LNCaP clone FGC (cell line): Measurements from ENCODE around the gene DEFB119.
"Not testable (repeated sequence)": the region's sequence is repeated elsewhere in the genome, so short reads cannot be mapped to it uniquely, and the experiment has no call there.

Source experiments
- DNase-seq: peaks from one replicate; pipeline ENCODE4 v3.0.0-alpha.2; 2011; ENCODE audit warnings: low read depth
- H3K4me3 ChIP-seq: 2 replicates; pipeline ENCODE4 v1.5.1; 2011; ENCODE audit warnings: mild to moderate bottlenecking, low read depth, low read length, control low read depth
- TF ChIP-seq, protein P1 (sequence below): IDR thresholded peaks from 2 replicates; pipeline ENCODE4 v1.5.1; 2012; ENCODE audit warnings: mild to moderate bottlenecking; ENCODE audit not compliant: control insufficient read depth, insufficient read depth; ENCODE audit errors: extremely low read depth

DEFB119 gene, protein sequence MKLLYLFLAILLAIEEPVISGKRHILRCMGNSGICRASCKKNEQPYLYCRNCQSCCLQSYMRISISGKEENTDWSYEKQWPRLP

DNA sequence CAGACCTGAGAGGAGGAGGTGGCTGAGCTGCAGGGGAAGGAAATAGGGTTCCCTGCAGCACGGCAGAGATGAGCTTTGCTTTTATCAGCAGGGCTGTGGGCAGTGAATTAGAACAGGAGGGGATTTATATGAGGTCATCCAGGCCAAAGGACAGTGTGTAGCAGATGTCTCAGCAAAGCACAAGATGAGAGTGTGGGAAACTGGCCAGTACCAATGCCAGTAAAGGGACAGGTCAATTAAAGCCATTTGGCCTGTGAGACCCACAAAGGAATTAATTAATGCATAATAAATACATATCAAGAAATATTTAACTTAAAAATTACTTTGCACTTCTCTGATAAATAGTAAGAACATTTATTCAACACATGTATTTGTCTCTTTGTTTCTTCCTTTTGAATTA is at the start of gene DEFB119:
Gene DEFB119, minus strand, starts transcription at position 101 of the 400 bp plus-strand sequence. CDS start 107 bp downstream, outside the sequence.
- no peak for DNase-seq
- H3K4me3 ChIP-seq: no peak within 1 kb of the TSS

DNA sequence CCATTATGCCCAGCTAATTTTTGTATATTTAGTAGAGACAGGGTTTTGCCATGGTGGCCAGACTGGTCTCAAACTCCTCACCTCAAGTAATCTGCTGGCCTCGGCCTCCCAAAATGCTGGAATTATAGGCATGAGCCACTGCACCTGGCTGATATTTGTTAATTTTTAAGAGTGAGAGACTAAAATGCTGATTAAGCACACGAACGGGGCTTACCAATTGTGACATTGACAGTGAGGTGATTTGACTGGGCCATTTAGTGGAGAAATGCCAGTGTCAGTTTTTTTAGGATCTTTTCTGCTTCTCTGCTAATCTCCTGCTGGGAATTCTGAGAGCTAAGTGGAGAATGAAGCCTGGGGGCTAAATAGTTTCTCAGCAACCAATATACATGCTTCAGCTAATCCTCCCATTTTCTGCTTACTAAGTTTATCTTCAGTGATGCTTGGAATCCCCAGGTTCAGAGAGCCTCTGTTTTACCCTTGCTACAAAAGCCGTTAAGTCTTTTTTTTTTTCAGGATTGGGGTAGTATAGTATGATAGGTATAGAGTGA is 40.3 kb upstream of the DEFB119 start:
- H3K4me3 ChIP-seq: no peak overlapping the region
- no peak for DNase-seq
- TF ChIP-seq, protein P1, sequence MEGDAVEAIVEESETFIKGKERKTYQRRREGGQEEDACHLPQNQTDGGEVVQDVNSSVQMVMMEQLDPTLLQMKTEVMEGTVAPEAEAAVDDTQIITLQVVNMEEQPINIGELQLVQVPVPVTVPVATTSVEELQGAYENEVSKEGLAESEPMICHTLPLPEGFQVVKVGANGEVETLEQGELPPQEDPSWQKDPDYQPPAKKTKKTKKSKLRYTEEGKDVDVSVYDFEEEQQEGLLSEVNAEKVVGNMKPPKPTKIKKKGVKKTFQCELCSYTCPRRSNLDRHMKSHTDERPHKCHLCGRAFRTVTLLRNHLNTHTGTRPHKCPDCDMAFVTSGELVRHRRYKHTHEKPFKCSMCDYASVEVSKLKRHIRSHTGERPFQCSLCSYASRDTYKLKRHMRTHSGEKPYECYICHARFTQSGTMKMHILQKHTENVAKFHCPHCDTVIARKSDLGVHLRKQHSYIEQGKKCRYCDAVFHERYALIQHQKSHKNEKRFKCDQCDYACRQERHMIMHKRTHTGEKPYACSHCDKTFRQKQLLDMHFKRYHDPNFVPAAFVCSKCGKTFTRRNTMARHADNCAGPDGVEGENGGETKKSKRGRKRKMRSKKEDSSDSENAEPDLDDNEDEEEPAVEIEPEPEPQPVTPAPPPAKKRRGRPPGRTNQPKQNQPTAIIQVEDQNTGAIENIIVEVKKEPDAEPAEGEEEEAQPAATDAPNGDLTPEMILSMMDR: no peak

More for the DNA sequence above, at the start of gene DEFB119:
- TF ChIP-seq, protein P1: no peak

DNA sequence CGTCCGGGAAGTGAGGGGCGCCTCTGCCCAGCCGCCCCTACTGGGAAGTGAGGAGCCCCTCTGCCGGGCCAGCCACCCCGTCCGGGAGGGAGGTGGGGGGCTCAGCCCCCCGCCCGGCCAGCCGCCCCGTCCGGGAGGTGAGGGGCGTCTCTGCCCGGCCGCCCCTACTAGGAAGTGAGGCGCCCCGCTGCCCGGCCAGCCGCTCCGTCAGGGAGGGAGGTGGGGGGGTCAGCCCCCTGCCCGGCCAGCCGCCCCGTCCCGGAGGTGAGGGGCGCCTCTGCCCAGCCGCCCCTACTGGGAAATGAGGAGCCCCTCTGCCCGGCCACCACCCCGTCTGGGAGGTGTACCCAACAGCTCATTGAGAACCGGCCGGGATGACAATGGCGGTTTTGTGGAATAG is 37.2 kb upstream of the DEFB119 start:
- H3K4me3 ChIP-seq, DNase-seq: not testable (repeated sequence)

DNA sequence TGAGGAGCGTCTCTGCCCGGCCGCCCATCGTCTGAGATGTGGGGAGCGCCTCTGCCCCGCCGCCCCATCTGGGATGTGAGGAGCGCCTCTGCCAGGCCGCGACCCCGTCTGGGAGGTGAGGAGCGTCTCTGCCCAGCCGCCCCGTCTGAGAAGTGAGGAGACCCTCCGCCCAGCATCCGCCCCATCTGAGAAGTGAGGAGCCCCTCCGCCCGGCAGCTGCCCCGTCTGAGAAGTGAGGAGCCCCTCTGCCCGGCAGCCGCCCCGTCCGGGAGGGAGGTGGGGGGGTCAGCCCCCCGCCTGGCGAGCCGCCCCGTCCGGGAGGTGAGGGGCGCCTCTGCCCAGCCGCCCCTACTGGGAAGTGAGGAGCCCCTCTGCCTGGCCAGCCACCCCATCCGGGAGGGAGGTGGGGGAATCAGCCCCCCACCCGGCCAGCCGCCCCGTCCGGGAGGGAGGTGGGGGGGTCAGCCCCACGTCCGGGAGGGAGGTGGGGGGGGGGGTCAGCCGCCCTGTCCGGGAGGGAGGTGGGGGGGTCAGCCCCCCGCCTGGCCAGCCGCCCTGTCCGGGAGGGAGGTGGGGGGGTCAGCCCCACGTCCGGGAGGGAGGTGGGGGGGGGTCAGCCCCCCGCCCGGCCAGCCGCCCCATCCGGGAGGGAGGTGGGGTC is 36.6 kb upstream of the DEFB119 start:
- DNase-seq, H3K4me3 ChIP-seq: not testable (repeated sequence)

DNA sequence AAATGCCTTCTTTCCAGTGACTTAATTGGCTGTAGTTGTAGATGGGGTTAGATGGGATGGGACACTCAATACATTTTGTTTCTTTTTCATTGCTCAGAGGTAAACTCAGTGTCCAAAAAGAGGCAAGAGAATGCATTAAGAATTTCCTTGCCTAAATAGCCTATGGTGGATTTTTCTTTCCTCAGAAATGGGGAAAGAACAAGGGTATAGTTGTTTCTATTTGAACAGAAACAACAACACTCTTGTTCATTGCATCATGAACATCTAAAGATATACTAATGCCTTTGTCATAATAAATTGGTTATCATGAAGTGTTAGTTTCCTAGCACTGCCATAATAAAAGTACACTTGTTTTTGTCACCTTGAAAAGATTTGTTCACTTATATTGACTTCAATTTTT is 35.4 kb upstream of the DEFB119 start:
- no peak overlapping the region for H3K4me3 ChIP-seq
- DNase-seq: no peak

DNA sequence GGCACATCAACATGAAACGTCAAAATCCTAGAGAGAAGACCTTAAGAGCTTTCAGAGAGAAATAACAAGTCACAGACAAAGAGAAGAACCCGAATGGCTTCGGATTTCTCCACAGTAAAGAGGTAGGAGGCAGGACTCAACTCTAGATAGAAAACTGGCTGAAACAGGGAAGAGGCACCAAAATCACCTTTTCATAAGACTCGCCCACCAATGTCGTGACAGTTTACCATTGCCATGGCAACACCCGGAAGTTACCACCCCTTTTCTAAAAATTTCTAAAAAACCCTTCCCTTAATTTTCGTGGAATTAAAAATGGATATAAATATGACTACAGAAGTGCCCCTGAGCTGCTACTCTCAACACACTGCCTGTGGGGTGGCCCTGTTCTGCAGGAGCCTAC is 27.9 kb upstream of the DEFB119 start:
- DNase-seq: no peak
- H3K4me3 ChIP-seq: no peak overlapping the region
- TF ChIP-seq, protein P1: no peak

More for the DNA sequence above, 35.4 kb upstream of the DEFB119 start:
- TF ChIP-seq, protein P1: no peak

DNA sequence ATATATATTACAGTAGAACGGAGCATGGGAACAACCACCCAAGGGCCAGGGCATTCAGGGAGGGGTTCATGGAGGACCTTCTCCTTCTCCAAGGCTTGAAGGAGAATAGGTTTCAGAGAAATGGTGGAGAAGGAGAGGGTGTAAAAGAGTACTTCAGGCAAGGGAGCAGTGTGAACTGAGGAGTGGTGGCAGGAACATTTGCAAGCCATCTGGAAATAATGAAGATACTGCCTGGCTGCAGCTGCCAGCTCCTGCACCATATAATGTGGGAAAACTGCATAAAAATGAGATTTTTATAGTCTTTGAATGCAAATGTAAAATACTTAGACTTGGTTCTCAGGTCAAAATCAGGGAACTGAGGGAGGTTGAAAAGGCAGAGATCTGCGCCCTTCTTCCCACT is 25.3 kb upstream of the DEFB119 start:
- no peak overlapping the region for H3K4me3 ChIP-seq
- DNase-seq: no peak
- TF ChIP-seq, protein P1: no peak

DNA sequence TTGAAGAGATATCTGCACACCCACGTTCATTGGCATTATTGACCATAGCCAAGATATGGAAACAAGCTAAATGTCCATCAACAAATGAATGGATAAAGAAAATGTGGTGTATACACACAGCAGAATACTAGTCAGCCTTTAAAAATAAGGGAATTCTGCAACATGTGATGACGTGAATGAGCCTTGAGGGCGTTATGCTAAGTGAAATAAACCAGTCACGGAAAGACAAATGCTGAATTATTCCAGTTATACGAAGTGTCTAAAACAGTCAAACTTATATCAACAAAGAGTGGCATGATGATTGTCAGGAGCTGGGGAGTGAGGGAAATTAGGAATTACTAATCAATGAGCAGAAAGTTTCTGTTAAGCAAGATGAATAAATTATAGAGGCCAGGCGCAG is 24.0 kb upstream of the DEFB119 start:
- no peak for DNase-seq
- H3K4me3 ChIP-seq: no peak overlapping the region
- TF ChIP-seq, protein P1: no peak
